Epithelial cell of esophagus (primary cell): ENCODE measurements around the gene CARNS1.

Experiments
- DNase-seq: peaks from one replicate; pipeline ENCODE4 v3.0.0; 2010; ENCODE audit warnings: low read depth
- H3K4me3 ChIP-seq: 2 replicates; pipeline ENCODE4 v1.5.1; 2011; ENCODE audit warnings: mild to moderate bottlenecking, low read length, control low read depth
- CTCF ChIP-seq: IDR thresholded peaks from 2 replicates; pipeline ENCODE4 v1.5.1; 2011; ENCODE audit warnings: low read depth, mild to moderate bottlenecking, low read length, control low read depth, inconsistent platforms; ENCODE audit not compliant: insufficient read depth; ENCODE audit errors: missing control alignments

The CARNS1 gene

GRCh38 chr11:67452141-67452952, 36.9 kb downstream of the CARNS1 start, which contains the start of gene GPR152:
TSS of gene GPR152 (minus strand) at chr11:67452729. CDS start at chr11:67452724, 5 bp downstream.
- DNase-seq, result no peak
- TF ChIP-seq CTCF, result no peak
- H3K4me3 ChIP-seq, result no peak within 1 kb of the TSS

GRCh38 chr11:67453816-67454732, 38.6 kb downstream of the CARNS1 start:
- DNase-seq, result no peak
- no peak overlapping the region for H3K4me3 ChIP-seq

DNA sequence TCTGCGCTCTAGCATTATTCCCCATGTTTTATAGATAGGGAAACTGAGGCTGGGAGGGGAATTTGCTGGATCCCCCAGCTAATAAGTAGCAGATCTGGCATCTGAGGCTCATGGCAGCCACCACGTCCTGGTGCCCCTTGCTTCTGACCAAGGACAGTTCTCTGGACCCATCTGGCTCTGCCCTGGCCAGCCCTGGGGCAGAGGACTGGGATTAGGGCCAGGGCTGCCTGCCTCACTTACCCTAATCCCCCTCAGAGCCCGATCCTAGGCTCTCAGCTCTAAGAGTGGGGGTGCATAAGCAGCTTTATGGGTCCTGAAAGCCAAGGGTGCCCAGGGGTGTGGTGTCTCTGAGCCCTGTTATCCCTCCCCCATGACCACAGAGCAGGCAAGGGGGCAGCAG, 39.6 kb downstream of the CARNS1 start, which contains the start of gene CABP4:
CABP4 (plus strand) TSS at position 301 of the 400 bp plus-strand sequence; CDS start at position 371, 70 bp downstream.
- DNase-seq, result no peak
- no peak for TF ChIP-seq CTCF
- no peak within 1 kb of the TSS for H3K4me3 ChIP-seq

More at GRCh38 chr11:67453816-67454732, 38.6 kb downstream of the CARNS1 start:
- no peak for TF ChIP-seq CTCF

- no peak for DNase-seq
- TF ChIP-seq CTCF, result no peak
- H3K4me3 ChIP-seq, result no peak overlapping the region
Observed at GRCh38 chr11:67456068-67456705, 40.7 kb downstream of the CARNS1 start.

DNA sequence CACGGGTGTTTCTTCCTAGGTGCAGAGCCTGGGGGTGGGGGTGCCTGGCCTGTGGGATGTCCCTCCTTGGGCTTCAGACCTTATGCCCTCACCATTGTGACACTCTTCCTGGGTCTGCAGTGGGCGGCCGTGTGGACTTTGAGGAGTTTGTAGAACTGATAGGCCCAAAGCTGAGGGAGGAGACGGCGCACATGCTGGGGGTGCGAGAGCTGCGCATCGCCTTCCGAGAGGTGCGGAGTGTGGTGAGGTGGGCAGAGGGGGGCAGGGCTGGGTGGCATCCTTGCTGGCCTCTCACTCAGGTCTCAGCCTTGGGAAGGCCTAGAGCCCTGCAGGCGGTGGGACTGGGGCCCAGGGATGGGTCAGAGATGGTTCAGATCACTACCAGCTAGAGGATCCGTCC, 42.0 kb downstream of the CARNS1 start:
- no peak for TF ChIP-seq CTCF
- no peak for DNase-seq
- H3K4me3 ChIP-seq, result no peak overlapping the region

- TF ChIP-seq CTCF, result no peak
- DNase-seq, result no peak
- no peak overlapping the region for H3K4me3 ChIP-seq
Observed at GRCh38 chr11:67458266-67458665, 42.8 kb downstream of the CARNS1 start.
